ENCODE results near the gene FARSA. TPM values are rescaled to one million over a fixed set of nuclear protein-coding genes. Genes with fewer than 3 reads are reported as not detected.
A peak's percentile ranks its signal among the peaks of the same experiment; 100 is the strongest.
"Not testable (repeated sequence)": the region's sequence is repeated elsewhere in the genome, so short reads cannot be mapped to it uniquely, and the experiment has no call there.

Gene FARSA
- total RNA-seq, 2 donors from 2014 or later = 130 to 196 TPM

DNA sequence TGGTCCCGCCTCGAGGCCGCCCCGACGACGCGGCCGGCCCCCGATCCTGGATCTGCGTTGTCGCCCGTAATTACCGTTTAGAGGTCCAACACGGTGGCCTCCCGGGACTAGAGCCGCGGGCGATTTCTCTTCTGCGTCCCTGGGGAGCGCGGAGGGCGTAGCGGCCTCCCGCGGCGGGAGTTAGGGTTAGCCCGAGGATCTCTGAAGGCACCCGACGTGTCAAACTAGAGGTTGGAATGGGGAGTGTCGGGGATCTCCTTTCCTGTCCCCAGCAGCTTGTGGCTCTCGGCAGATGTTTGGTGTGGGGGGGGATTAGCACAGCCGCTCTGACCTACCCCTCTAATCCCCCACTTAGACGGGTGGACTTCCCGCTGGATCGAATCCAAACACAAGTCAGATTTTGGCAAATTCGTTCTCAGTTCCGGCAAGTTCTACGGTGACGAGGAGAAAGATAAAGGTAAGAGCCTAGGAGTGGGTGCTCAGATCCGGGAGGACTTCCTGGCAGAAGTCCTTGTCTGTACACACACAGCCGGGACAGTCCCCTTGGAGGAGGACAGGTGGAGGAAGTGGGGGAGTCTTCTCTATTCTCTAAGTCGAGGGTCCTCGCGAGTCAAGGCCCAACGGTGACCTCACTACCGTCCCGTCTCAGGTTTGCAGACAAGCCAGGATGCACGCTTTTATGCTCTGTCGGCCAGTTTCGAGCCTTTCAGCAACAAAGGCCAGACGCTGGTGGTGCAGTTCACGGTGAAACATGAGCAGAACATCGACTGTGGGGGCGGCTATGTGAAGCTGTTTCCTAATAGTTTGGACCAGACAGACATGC, 5.5 kb upstream of the FARSA start:
- Mint-ChIP-seq H3K27ac (peak overlapping the region; percentile 96 to 98), H3K9me3 (no peaks in the 10 kb centered on the region), H3K4me1 (ENCODE audit: low read depth in 2 of 2) (peaks cover 43 to 54% of the 10 kb centered on the region in 2 donors), H3K4me3 (peak overlapping the region; percentile 97), H3K27me3 (no peaks in the 10 kb centered on the region), H3K36me3 (peaks cover 30% of the 10 kb centered on the region)
- DNase-seq (ENCODE audit: low spot score) = peak; percentile 63
- ATAC-seq = peak; percentile 2 to 11

DNA sequence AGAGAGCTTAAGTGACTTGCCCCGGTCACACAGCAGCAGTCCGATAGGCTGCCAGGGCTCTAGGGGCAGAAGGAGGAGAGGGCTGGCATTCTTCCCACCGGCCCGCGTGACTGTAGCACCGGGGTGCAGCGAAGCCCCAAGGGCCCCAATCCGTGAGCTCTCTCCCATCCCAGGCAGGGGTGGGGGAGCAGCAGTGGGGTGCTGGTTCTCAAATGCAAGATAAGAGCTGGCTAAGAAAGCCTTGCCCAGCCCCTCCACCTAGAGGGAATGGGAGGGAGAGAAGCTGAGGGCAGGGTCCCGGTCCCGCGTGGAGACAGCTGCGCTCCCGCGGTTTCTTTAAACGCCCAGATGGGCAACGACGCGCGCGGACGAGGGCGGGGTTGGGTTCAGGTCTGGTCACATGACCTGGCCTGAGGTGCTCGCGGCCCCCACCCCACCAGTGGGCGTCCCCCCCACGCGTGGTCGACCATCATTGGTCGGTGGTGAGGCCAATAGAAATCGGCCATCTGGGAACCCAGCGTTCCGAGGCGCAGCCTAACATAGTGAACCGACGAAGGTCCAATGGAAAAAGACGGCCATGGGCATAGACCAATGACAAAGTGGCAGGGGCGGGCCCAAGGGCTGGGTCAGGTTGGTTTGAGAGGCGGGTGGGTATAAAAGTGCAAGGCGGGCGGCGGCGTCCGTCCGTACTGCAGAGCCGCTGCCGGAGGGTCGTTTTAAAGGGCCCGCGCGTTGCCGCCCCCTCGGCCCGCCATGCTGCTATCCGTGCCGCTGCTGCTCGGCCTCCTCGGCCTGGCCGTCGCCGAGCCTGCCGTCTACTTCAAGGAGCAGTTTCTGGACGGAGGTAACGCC, 4.6 kb upstream of the FARSA start, which contains the start of gene CALR:
CALR (plus strand) TSS at position 683 of the 852 bp plus-strand sequence; CDS start at position 754, 71 bp downstream.
- H3K9me3 Mint-ChIP-seq = no peaks in the 10 kb centered on the region
- H3K27me3 Mint-ChIP-seq = no peaks in the 10 kb centered on the region
- peak within 1 kb of the TSS; percentile 96 to 98 for H3K27ac Mint-ChIP-seq
- peaks cover 25% of the 10 kb centered on the region for H3K36me3 Mint-ChIP-seq
- DNase-seq (ENCODE audit: low spot score) (peak; percentile 99), ATAC-seq (peak; percentile 94 to 95)
- peak within 1 kb of the TSS; percentile 97 for H3K4me3 Mint-ChIP-seq
- peaks cover 42 to 54% of the 10 kb centered on the region in 2 donors for H3K4me1 Mint-ChIP-seq (ENCODE audit: low read depth in 2 of 2)

DNA sequence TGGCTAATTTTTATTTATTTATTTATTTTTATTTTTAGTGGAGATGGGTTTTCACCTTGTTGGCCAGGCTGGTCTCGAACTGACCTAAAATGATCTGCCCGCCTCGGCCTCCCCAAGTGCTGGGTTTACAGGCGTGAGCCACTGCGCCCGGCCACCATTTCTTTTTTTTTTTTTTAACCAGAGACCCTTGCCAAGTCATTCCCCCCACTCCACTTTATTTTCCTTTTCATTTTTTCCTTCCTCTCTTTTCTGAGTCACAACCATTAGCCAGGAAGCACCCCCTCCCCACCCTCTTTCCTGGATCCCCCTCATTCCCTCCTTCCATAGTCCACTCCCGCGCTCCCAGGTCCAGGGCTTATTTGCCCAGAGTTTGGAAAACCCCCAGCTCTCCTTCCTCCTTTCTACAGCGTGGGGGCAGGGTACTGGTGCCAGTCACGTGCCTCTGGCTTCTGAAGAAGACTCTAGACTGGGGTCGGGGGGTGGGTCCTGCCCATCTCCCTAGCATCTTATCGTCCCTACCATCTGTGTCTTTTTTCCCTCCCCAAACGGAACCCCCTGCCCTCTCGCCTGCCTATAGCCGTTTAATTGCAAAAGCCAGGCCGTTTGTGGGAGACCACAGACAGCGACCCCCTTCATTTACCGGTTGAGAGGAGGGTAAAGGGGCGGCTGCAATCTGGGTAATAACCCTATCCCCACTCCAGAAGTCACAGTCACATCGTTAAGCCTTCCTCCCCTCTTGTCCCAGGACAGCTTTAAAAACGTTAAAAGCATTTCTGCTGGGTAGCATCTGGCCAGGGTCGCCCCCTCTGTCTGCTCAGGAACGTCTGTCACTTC, 3.8 kb upstream of the FARSA start:
- ATAC-seq (no peak), DNase-seq (ENCODE audit: low spot score) (no peak)
- Mint-ChIP-seq H3K27me3 (no peaks in the 10 kb centered on the region), H3K27ac (peak overlapping the region; percentile 96 to 98), H3K36me3 (peaks cover 27% of the 10 kb centered on the region), H3K4me1 (ENCODE audit: low read depth in 2 of 2) (peaks cover 49 to 58% of the 10 kb centered on the region in 2 donors), H3K9me3 (no peaks in the 10 kb centered on the region), H3K4me3 (peak overlapping the region; percentile 97)

DNA sequence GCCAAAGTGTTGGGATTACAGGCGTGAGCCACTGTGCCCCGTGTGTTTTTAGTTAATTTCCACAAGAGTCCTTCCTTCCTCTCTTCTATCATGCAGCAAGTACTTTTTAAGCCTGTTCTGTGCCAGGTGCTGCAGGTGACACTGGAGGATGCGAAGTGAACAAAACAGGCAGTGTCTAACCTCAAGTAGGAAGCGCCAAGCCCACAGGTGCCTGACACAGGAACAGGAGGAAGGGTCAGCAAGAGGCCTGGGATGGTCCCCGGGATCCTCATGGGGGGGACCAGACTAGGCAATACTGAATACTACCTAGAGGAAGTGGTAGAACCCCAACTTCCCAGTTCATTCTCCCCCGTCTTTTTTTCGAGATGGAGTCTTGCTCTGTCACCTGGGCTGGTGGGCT, 3.1 kb upstream of the FARSA start:
- ATAC-seq (no peak), DNase-seq (ENCODE audit: low spot score) (no peak)
- H3K36me3 Mint-ChIP-seq = peaks cover 23% of the 10 kb centered on the region
- H3K9me3 Mint-ChIP-seq = no peaks in the 10 kb centered on the region
- H3K27me3 Mint-ChIP-seq = no peaks in the 10 kb centered on the region
- H3K4me3 Mint-ChIP-seq = no peak overlapping the region
- H3K4me1 Mint-ChIP-seq (ENCODE audit: low read depth in 2 of 2) = peaks cover 51 to 58% of the 10 kb centered on the region in 2 donors
- peak overlapping the region in 1 of 2 donors; percentile 26 for H3K27ac Mint-ChIP-seq

DNA sequence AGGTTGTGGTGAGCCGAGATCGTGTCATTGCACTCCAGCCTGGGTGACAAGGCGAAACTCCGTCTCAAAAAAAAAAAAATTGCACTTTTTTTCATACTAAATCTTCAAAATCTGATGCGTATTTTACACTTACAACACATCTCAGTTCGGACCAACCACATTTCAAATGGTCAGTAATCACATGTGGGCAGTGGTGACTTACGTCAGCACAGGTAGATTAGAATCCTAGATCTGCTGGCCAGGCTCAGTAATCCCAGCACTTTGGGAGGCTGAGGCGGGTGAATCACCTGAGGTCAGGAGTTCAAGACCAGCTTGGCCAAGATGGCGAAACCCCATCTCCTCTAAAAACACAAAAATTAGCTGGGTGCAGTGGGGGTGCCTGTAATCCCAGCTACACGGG, 1.6 kb upstream of the FARSA start:
- ATAC-seq (no peak), DNase-seq (ENCODE audit: low spot score) (no peak)
- peaks cover 44 to 51% of the 10 kb centered on the region in 2 donors for H3K4me1 Mint-ChIP-seq (ENCODE audit: low read depth in 2 of 2)
- H3K4me3 Mint-ChIP-seq = no peak overlapping the region
- H3K27ac Mint-ChIP-seq = no peak overlapping the region
- H3K36me3 Mint-ChIP-seq = peaks cover 21% of the 10 kb centered on the region
- no peaks in the 10 kb centered on the region for H3K9me3 Mint-ChIP-seq
- H3K27me3 Mint-ChIP-seq = no peaks in the 10 kb centered on the region

DNA sequence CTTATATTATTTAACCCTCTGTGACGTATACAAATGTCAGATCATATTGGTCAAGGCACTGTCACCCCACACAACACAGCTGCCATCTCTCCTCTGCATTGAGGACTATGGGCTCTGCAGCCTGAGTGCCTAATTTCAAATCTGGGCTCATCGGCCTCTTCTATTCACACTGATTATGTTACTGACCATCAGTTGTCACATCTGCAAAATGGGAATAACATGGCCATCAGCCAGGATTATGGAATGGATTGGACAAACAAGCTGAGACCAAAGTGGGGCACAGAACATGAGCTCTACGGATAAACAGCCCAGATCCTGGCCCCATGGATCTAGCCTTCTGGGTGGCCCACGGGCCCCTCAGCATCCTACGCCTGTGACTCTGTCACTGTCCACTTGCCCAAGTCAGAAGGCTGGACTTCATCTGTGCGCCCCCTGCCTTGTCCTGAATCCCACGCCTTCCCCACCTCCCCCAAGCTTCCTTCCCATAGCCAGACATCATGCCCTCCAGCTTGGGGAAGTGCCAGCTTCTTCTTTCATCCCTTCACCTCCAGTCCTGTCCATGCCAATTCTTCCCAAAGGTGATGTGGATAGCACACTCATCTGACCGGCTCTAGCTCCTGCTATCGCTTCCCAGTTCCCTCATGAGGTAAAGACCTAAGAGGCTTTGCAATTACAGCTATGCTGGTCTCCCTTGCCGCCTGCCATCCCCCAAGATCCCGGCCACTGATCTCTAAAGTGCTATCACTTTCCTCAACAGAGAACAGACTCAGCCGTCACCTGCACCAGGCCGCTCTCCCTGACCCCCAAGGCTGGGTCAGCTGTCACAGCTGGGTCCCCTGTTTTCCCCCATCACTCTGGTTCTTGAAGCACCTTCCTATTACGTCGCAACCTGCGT, 872 bp downstream of the FARSA start:
- DNase-seq (ENCODE audit: low spot score) = no peak
- peaks cover 28 to 36% of the 10 kb centered on the region in 2 donors for H3K4me1 Mint-ChIP-seq (ENCODE audit: low read depth in 2 of 2)
- peaks cover 15% of the 10 kb centered on the region for H3K36me3 Mint-ChIP-seq
- no peaks in the 10 kb centered on the region for H3K27me3 Mint-ChIP-seq
- no peaks in the 10 kb centered on the region for H3K9me3 Mint-ChIP-seq
- peak overlapping the region; percentile 84 to 92 for H3K27ac Mint-ChIP-seq
- peak in 1 of 2 donors; percentile 37 for ATAC-seq
- peak overlapping the region; percentile 99 for H3K4me3 Mint-ChIP-seq

DNA sequence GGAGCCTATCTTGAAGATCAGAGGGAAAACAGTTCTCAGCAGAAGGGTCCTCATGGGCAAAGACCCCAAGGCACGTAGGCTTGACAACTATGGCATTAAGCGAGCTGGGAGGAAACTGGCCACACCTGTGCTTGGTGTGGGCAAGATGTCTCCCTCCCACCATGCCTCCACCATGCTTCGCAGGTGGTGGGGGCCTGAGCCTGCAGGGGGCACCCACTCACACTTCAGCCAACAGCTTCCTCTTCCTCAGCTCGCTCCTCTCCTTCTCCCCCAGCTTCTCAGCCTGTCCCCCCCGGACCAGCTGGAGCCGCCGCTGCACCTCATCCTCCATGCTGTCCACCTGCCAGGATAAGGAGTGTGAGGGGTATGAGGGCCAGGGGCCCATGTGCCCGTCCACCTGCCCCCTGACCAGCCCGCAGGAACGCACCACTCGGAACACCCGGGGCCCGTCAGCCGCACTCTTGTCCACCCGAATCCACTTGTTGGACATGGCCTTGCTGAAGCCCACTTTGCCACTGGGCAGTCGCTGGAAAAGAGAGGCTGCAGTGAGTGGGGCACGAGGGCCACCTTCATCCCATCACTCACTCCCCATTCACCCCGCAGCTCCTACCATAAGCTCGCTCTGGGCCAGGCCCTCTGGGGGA, 3.4 kb downstream of the FARSA start:
- Mint-ChIP-seq H3K4me3 (no peak overlapping the region), H3K9me3 (no peaks in the 10 kb centered on the region), H3K27me3 (no peaks in the 10 kb centered on the region), H3K4me1 (ENCODE audit: low read depth in 2 of 2) (peaks cover 22 to 28% of the 10 kb centered on the region in 2 donors), H3K27ac (no peak overlapping the region), H3K36me3 (peaks cover 21% of the 10 kb centered on the region)
- no peak for DNase-seq (ENCODE audit: low spot score)
- no peak for ATAC-seq

DNA sequence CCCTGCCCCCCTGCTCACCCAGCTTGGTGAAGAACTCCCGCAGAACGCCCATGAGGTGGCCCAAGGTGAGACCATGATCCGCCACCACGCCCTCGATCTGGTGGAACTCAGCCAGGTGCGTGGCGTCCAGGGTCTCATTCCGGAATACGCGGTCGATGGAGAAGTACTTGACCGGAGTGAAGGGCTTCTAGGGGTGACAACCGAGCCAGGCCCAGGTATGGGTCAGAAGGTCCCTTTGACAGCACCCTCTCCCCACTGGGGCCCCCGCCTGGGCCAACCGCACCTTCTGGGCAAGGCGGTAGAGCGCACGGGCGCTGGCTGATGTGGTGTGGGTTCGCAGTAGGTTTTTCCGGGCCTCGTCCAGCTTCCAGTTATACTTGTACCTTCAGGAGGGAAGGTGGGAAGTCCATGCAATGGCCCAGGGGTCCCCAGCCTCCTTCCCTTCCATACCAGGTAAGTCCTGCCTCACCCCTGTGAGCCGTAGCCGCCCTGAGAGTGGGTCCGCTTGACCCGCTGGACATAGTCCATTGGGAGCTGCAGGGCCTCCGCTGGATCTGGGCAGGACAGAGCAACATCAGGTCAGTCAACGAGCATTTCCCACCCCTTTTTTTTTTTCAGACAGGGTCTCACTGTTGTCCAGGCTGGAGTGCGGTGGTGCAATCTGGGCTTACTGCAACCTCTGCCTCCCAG, 8.7 kb downstream of the FARSA start:
- Mint-ChIP-seq H3K9me3 (no peaks in the 10 kb centered on the region), H3K36me3 (peaks cover 20% of the 10 kb centered on the region), H3K27me3 (no peaks in the 10 kb centered on the region), H3K27ac (no peak overlapping the region), H3K4me1 (ENCODE audit: low read depth in 2 of 2) (peaks cover 5 to 6% of the 10 kb centered on the region in 2 donors), H3K4me3 (no peak overlapping the region)
- ATAC-seq (no peak), DNase-seq (ENCODE audit: low spot score) (no peak)

DNA sequence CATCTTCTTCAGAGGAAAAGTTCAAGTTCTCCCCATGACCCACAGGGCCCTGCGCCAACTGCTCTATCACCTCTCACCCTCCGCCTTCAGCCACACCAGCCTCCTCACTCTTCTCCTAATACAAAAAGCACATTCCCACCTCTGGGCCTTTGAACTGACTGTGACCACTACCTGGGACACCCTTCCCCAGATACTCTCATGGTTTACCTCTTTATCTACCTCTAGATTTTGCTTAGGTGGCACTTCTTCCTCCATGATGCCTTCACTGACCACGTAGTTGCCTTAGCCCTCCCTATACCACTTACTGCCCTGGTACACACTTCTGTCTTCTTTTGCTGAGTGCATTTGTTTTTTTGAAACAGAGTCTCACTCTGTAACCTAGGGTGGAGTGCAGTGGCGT, 10.6 kb downstream of the FARSA start:
- peaks cover 14% of the 10 kb centered on the region for H3K36me3 Mint-ChIP-seq
- no peaks in the 10 kb centered on the region for H3K27me3 Mint-ChIP-seq
- ATAC-seq = no peak
- peaks cover 10 to 16% of the 10 kb centered on the region in 2 donors for H3K4me1 Mint-ChIP-seq (ENCODE audit: low read depth in 2 of 2)
- no peak for DNase-seq (ENCODE audit: low spot score)
- no peaks in the 10 kb centered on the region for H3K9me3 Mint-ChIP-seq
- H3K4me3 Mint-ChIP-seq = no peak overlapping the region
- no peak overlapping the region for H3K27ac Mint-ChIP-seq

DNA sequence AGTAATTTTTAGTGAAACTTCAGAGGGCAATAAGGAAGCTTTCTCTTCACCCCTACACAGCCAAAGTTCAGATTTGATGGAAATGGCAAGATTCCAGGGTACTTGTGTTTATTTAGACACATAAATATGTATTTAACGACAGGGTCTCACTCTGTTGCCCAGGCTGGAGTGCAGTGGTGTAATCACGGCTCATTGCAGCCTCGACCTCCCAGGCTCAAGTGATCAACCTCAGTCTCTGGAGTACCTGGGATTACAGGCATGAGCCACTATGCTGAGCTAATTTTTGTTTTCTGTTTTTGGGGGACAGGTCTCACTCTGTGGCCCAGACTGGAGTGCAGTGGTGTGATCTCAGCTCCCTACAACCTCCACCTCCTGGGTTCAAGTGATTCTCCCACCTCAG, 12.5 kb downstream of the FARSA start:
- Mint-ChIP-seq H3K27ac (peak overlapping the region; percentile 26 to 91), H3K27me3 (no peaks in the 10 kb centered on the region), H3K36me3 (peaks cover 8% of the 10 kb centered on the region), H3K9me3 (no peaks in the 10 kb centered on the region), H3K4me1 (ENCODE audit: low read depth in 2 of 2) (peaks cover 14 to 21% of the 10 kb centered on the region in 2 donors), H3K4me3 (no peak overlapping the region)
- no peak for ATAC-seq
- no peak for DNase-seq (ENCODE audit: low spot score)

DNA sequence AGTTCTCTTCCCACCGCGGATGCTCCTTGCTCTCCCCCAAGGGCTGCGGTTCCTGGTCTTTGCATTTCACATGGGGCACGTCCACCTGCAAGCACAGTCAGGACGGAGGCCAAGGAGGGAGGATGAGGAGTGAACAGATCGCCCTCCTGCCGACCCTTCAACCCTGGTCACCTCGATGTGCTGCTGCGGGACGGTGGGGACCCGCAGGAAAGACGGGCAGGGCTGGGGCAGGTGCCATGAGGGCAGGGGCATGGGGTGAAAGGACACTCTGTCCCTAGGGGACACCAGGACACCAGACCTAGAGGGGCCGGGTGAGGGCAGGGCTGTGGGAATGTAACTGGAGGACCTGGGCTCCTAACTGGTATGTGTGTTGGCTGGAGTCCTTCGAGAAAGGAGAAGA, 15.3 kb downstream of the FARSA start:
- peaks cover 30 to 34% of the 10 kb centered on the region in 2 donors for H3K4me1 Mint-ChIP-seq (ENCODE audit: low read depth in 2 of 2)
- DNase-seq (ENCODE audit: low spot score) (no peak), ATAC-seq (no peak)
- H3K36me3 Mint-ChIP-seq = peaks cover 6% of the 10 kb centered on the region
- no peaks in the 10 kb centered on the region for H3K27me3 Mint-ChIP-seq
- no peaks in the 10 kb centered on the region for H3K9me3 Mint-ChIP-seq
- peak overlapping the region; percentile 85 to 91 for H3K27ac Mint-ChIP-seq
- peak overlapping the region; percentile 76 for H3K4me3 Mint-ChIP-seq

DNA sequence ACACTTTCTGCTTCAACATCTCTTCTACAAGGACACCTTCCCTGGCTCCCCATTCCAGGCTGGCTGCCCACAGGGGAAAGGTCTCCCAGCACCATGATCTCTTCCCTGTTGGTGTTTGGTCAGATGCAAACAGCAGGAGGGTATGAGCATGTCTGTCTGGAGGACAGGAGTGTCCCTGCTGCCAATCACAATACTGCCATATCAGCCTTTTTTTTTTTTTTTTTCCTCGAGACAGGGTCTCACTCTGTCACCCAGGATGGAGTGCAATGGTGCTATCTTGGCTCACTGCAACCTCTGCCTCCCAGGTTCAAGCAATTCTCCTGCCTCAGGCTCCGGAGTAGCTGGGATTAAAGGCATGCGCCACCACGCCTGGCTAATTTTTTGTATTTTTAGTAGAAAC, 17.7 kb downstream of the FARSA start:
- DNase-seq (ENCODE audit: low spot score); H3K9me3 Mint-ChIP-seq; ATAC-seq; H3K36me3 Mint-ChIP-seq; H3K27me3 Mint-ChIP-seq: not testable (repeated sequence)
- peaks cover 30 to 37% of the 10 kb centered on the region in 2 donors for H3K4me1 Mint-ChIP-seq (ENCODE audit: low read depth in 2 of 2)
- peak overlapping the region in 1 of 2 donors; percentile 47 for H3K27ac Mint-ChIP-seq
- peak overlapping the region; percentile 2 for H3K4me3 Mint-ChIP-seq
